GM23338 (cell line): ENCODE measurements around the gene TMEM106C. TPM values are rescaled to one million over a fixed set of nuclear protein-coding genes. Genes with fewer than 3 reads are reported as not detected.

ENCODE experiments used
- ATAC-seq: fragments of 200-7000 bp; cut with Tn5 transposase; 3 replicates; pipeline ENCODE4 v1.9.1; 2020
- DNase-seq: peaks from one replicate; pipeline ENCODE4 v3.0.0-alpha.2; 2015; ENCODE audit warnings: low spot score
- H2AFZ ChIP-seq: fragments of 200-600 bp; sonication (generic); 2 replicates; pipeline ENCODE4 v1.8.0; 2016; ENCODE audit warnings: antibody characterized with exemption, mild to moderate bottlenecking, moderate library complexity
- H3F3A ChIP-seq: fragments of 200-600 bp; sonication (generic); replicated peaks from 2 replicates; pipeline ENCODE4 v1.8.0; 2017; ENCODE audit warnings: antibody characterized with exemption, mixed run types, low read depth
- H3K27ac ChIP-seq: fragments of 200-600 bp; sonication (generic); 2 replicates; pipeline ENCODE4 v1.6.1; 2016; ENCODE audit warnings: low read depth
- H3K27me3 ChIP-seq: fragments of 200-600 bp; sonication (generic); 2 replicates; pipeline ENCODE4 v1.8.0; 2016; ENCODE audit warnings: mild to moderate bottlenecking, mixed run types, moderate library complexity; ENCODE audit not compliant: insufficient read depth
- H3K36me3 ChIP-seq: fragments of 200-600 bp; sonication (generic); 2 replicates; pipeline ENCODE4 v1.8.0; 2016; ENCODE audit warnings: mild to moderate bottlenecking; ENCODE audit not compliant: insufficient read depth
- H3K4me1 ChIP-seq: fragments of 200-600 bp; sonication (generic); 2 replicates; pipeline ENCODE4 v1.8.0; 2016; ENCODE audit warnings: mild to moderate bottlenecking, moderate library complexity; ENCODE audit not compliant: insufficient read depth
- H3K4me2 ChIP-seq: fragments of 200-600 bp; sonication (generic); 2 replicates; pipeline ENCODE4 v1.7.1; 2017; ENCODE audit warnings: mixed run types
- H3K4me3 ChIP-seq: fragments of 200-600 bp; sonication (generic); 2 replicates; pipeline ENCODE4 v1.6.1; 2016; ENCODE audit warnings: mixed run types
- H3K79me2 ChIP-seq: fragments of 200-600 bp; sonication (generic); replicated peaks from 2 replicates; pipeline ENCODE4 v1.8.0; 2017; ENCODE audit warnings: mild to moderate bottlenecking; ENCODE audit not compliant: insufficient read depth
- H3K9me2 ChIP-seq: fragments of 200-600 bp; sonication (generic); 2 replicates; pipeline ENCODE4 v1.8.0; 2017; ENCODE audit not compliant: insufficient read depth
- H4K20me1 ChIP-seq: fragments of 200-600 bp; sonication (generic); replicated peaks from 2 replicates; pipeline ENCODE4 v1.8.0; 2017; ENCODE audit warnings: mild to moderate bottlenecking; ENCODE audit not compliant: insufficient read depth
- H3K27ac Mint-ChIP-seq: 2 replicates; pipeline ENCODE4 v1.8.0; 2020; ENCODE audit warnings: inconsistent platforms, mild to moderate bottlenecking, moderate library complexity, mixed read lengths
- H3K27me3 Mint-ChIP-seq: 3 replicates; pipeline ENCODE4 v1.8.0; 2022; ENCODE audit warnings: low read depth, mild to moderate bottlenecking, moderate library complexity, mixed read lengths, inconsistent platforms; ENCODE audit not compliant: insufficient read depth, poor library complexity
- H3K36me3 Mint-ChIP-seq: 3 replicates; pipeline ENCODE4 v1.8.0; 2021; ENCODE audit warnings: low read depth, mild to moderate bottlenecking, inconsistent platforms, moderate library complexity, mixed read lengths
- H3K4me1 Mint-ChIP-seq: 3 replicates; pipeline ENCODE4 v1.8.0; 2020; ENCODE audit warnings: mild to moderate bottlenecking, inconsistent platforms, mixed read lengths
- H3K4me3 Mint-ChIP-seq: 3 replicates; pipeline ENCODE4 v1.8.0; 2021; ENCODE audit warnings: moderate library complexity, mild to moderate bottlenecking, inconsistent platforms, mixed read lengths
- H3K9me3 Mint-ChIP-seq: 3 replicates; pipeline ENCODE4 v1.8.0; 2020; ENCODE audit warnings: moderate library complexity, mild to moderate bottlenecking, inconsistent platforms, mixed read lengths
- CREB1 ChIP-seq: fragments of 250-450 bp; sonication (Bioruptor Pico); IDR thresholded peaks from 2 replicates; pipeline ENCODE4 v1.5.0; 2020; ENCODE audit warnings: low read depth, mild to moderate bottlenecking, moderate library complexity
- NANOG ChIP-seq: IDR thresholded peaks from 2 replicates; pipeline ENCODE4 v1.6.1; 2016; ENCODE audit warnings: antibody characterized with exemption, borderline replicate concordance
- STAT1 ChIP-seq: IDR thresholded peaks from one replicate; pipeline ENCODE4 v1.6.1; 2016; ENCODE audit warnings: antibody characterized with exemption; ENCODE audit not compliant: unreplicated experiment
- ZNF331 ChIP-seq: fragments of 250-450 bp; sonication (Bioruptor Pico); IDR thresholded peaks from 2 replicates; pipeline ENCODE4 v1.5.0; 2020; ENCODE audit warnings: low read depth, mild to moderate bottlenecking, moderate library complexity
- polyA plus RNA-seq: library from polyadenylated mRNA; unstranded; fragments of >200 nt; fragmentation: Nextera tagmentation; extraction: Ambion mirVana; gene quantifications from 2 replicates; pipeline ENCODE4 v1.2.1, GENCODE V29; 2016
- total RNA-seq: library from RNA; depleted of rRNA; stranded (reverse); fragments of >200 nt; shearing (Covaris generic); gene quantifications from 2 replicates; pipeline ENCODE4 v1.2.3, GENCODE V29; 2014
- TF ChIP-seq, protein P1 (sequence below): fragments of 250-450 bp; sonication (Bioruptor Pico); IDR thresholded peaks from 2 replicates; pipeline ENCODE4 v1.5.0; 2020; ENCODE audit warnings: mild to moderate bottlenecking, moderate library complexity

TMEM106C gene
- total and polyA plus RNA-seq, 2 experiments from 2014 or later = 43.5 to 83.7 TPM

DNA sequence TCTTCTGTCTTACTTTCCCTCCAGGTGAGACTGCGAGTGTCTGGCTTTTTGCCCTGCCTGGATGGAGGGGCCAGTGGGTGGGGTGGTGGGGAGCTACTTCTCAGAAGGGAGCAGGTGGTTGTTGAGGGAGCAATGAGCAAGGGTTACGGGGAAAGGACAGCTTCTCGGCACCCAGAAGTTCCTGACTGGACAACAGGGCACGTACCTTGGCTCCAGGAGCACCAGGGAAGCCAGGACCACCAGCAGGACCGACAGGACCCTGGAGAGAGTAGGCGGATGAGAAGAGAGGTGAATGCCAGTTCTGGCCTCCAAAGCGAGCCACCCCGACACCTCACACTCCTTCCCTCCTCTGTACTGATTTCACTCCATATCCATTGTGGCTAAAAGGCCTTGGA, 25.6 kb downstream of the TMEM106C start:
- Mint-ChIP-seq H3K27me3 (peaks cover 41% of the 10 kb centered on the region), H3K4me1 (peaks cover 15% of the 10 kb centered on the region), H3K36me3 (no peaks in the 10 kb centered on the region; the same call in 2 of the 3 replicates), H3K9me3 (no peaks in the 10 kb centered on the region), H3K4me3 (no peak overlapping the region), H3K27ac (no peak overlapping the region)
- Histone ChIP-seq H3K79me2 (no peaks in the 10 kb centered on the region), H2AFZ (no peak overlapping the region), H3K4me2 (no peak overlapping the region), H3K4me3 (no peak overlapping the region), H3K4me1 (peaks cover 4% of the 10 kb centered on the region; the same call in 1 of the 2 replicates), H4K20me1 (no peaks in the 10 kb centered on the region; the same call in 1 of the 2 replicates), H3K27ac (no peak overlapping the region), H3F3A (no peaks in the 10 kb centered on the region), H3K36me3 (no peaks in the 10 kb centered on the region), H3K9me2 (no peaks in the 10 kb centered on the region), H3K27me3 (0 out of 2 replicates have a peak, but pooled peaks cover 4% of the 10 kb centered on the region)
- TF ChIP-seq, protein P1, sequence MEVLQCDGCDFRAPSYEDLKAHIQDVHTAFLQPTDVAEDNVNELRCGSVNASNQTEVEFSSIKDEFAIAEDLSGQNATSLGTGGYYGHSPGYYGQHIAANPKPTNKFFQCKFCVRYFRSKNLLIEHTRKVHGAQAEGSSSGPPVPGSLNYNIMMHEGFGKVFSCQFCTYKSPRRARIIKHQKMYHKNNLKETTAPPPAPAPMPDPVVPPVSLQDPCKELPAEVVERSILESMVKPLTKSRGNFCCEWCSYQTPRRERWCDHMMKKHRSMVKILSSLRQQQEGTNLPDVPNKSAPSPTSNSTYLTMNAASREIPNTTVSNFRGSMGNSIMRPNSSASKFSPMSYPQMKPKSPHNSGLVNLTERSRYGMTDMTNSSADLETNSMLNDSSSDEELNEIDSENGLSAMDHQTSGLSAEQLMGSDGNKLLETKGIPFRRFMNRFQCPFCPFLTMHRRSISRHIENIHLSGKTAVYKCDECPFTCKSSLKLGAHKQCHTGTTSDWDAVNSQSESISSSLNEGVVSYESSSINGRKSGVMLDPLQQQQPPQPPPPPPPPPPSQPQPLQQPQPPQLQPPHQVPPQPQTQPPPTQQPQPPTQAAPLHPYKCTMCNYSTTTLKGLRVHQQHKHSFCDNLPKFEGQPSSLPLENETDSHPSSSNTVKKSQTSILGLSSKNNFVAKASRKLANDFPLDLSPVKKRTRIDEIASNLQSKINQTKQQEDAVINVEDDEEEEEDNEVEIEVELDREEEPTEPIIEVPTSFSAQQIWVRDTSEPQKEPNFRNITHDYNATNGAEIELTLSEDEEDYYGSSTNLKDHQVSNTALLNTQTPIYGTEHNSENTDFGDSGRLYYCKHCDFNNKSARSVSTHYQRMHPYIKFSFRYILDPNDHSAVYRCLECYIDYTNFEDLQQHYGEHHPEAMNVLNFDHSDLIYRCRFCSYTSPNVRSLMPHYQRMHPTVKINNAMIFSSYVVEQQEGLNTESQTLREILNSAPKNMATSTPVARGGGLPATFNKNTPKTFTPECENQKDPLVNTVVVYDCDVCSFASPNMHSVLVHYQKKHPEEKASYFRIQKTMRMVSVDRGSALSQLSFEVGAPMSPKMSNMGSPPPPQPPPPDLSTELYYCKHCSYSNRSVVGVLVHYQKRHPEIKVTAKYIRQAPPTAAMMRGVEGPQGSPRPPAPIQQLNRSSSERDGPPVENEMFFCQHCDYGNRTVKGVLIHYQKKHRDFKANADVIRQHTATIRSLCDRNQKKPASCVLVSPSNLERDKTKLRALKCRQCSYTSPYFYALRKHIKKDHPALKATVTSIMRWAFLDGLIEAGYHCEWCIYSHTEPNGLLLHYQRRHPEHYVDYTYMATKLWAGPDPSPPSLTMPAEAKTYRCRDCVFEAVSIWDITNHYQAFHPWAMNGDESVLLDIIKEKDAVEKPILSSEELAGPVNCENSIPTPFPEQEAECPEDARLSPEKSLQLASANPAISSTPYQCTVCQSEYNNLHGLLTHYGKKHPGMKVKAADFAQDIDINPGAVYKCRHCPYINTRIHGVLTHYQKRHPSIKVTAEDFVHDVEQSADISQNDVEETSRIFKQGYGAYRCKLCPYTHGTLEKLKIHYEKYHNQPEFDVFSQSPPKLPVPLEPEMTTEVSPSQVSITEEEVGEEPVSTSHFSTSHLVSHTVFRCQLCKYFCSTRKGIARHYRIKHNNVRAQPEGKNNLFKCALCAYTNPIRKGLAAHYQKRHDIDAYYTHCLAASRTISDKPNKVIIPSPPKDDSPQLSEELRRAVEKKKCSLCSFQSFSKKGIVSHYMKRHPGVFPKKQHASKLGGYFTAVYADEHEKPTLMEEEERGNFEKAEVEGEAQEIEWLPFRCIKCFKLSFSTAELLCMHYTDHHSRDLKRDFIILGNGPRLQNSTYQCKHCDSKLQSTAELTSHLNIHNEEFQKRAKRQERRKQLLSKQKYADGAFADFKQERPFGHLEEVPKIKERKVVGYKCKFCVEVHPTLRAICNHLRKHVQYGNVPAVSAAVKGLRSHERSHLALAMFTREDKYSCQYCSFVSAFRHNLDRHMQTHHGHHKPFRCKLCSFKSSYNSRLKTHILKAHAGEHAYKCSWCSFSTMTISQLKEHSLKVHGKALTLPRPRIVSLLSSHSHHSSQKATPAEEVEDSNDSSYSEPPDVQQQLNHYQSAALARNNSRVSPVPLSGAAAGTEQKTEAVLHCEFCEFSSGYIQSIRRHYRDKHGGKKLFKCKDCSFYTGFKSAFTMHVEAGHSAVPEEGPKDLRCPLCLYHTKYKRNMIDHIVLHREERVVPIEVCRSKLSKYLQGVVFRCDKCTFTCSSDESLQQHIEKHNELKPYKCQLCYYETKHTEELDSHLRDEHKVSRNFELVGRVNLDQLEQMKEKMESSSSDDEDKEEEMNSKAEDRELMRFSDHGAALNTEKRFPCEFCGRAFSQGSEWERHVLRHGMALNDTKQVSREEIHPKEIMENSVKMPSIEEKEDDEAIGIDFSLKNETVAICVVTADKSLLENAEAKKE (CRISPR knock-in tag) = no peak
- no peak for TF ChIP-seq ZNF331 (CRISPR knock-in tag)
- ATAC-seq (no peak), DNase-seq (no peak)

DNA sequence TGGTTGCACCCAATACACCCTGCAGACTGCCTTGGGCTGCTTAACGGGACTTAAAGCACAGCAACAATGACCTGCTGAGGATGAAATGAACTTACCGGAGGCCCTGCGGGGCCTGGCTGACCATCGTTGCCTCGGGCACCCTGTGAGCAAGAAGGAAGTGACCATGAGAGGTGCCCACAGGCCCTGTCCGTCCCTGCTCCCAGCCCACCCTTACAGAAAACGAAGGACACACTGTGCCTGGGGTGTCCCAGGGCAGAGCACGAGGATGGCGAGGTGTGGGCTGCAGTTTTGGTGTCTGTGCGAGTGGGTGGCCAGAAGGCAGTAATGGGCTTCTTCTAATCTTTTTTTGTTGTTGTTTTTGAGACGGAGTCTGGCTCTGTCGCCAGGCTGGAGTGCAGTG, 26.3 kb downstream of the TMEM106C start:
- peaks cover 15% of the 10 kb centered on the region for H3K4me1 Mint-ChIP-seq
- H3K36me3 ChIP-seq = no peaks in the 10 kb centered on the region
- no peak for TF ChIP-seq CREB1
- no peak for TF ChIP-seq STAT1
- no peak for TF ChIP-seq NANOG
- DNase-seq (no peak), ATAC-seq (no peak)
- 0 out of 2 replicates have a peak, but pooled peaks cover 4% of the 10 kb centered on the region for H3K27me3 ChIP-seq
- no peak overlapping the region for H3K4me3 Mint-ChIP-seq
- no peaks in the 10 kb centered on the region for H3K9me2 ChIP-seq
- H3K9me3 Mint-ChIP-seq = no peaks in the 10 kb centered on the region
- H3K4me2 ChIP-seq = no peak overlapping the region
- H3K27me3 Mint-ChIP-seq = peaks cover 41% of the 10 kb centered on the region
- H3K4me3 ChIP-seq = no peak overlapping the region
- H3F3A ChIP-seq = no peaks in the 10 kb centered on the region
- no peaks in the 10 kb centered on the region; the same call in 1 of the 2 replicates for H4K20me1 ChIP-seq
- H3K4me1 ChIP-seq = peaks cover 4% of the 10 kb centered on the region; the same call in 1 of the 2 replicates
- no peaks in the 10 kb centered on the region; the same call in 2 of the 3 replicates for H3K36me3 Mint-ChIP-seq
- no peak overlapping the region for H3K27ac ChIP-seq
- no peak overlapping the region for H2AFZ ChIP-seq
- H3K79me2 ChIP-seq = no peaks in the 10 kb centered on the region
- no peak overlapping the region for H3K27ac Mint-ChIP-seq
